Lower lobe of right lung (tissue), 2 donors: ENCODE data around the gene PON2. TPM values are rescaled to one million over a fixed set of nuclear protein-coding genes. Genes with fewer than 3 reads are reported as not detected.

ENCODE experiments used
- ATAC-seq, 2 donors: fragments of 200-7000 bp; cut with Tn5 transposase; one replicate each; pipeline ENCODE4 v1.9.1; 2020 to 2022; ENCODE audit warnings: mild to moderate bottlenecking in 2 of 2, moderate library complexity in 2 of 2
- DNase-seq: peaks from one replicate; pipeline ENCODE4 v3.0.0-alpha.2; 2020
- H3K27ac ChIP-seq: fragments of 200-600 bp; one replicate; pipeline ENCODE4 v1.8.0; 2022
- H3K27me3 ChIP-seq: fragments of 200-600 bp; one replicate; pipeline ENCODE4 v1.8.0; 2022; ENCODE audit warnings: low read depth
- H3K36me3 ChIP-seq: fragments of 200-600 bp; one replicate; pipeline ENCODE4 v1.8.0; 2022; ENCODE audit warnings: mild to moderate bottlenecking
- H3K4me1 ChIP-seq: fragments of 200-600 bp; one replicate; pipeline ENCODE4 v1.8.0; 2022
- H3K4me3 ChIP-seq: fragments of 200-600 bp; one replicate; pipeline ENCODE4 v1.8.0; 2022; ENCODE audit warnings: mild to moderate bottlenecking
- H3K9me3 ChIP-seq: fragments of 200-600 bp; one replicate; pipeline ENCODE4 v1.8.0; 2022
- intact Hi-C: fragments of 100-400 bp; cut with DNase I; formaldehyde crosslinking; loops from one replicate; pipeline ENCODE4 v1.11.0; 2022
- total RNA-seq: library from RNA; stranded (reverse); fragmentation: NEBNext Ultra II Directional; extraction: Animal tissue kit (Norgen Biotek cat#: 25700); gene quantifications from one replicate; pipeline ENCODE4 v1.2.1, GENCODE V29; 2021
- TF ChIP-seq, protein P1 (sequence below): fragments of 200-600 bp; IDR thresholded peaks from one replicate; pipeline ENCODE4 v1.8.0; 2022; ENCODE audit warnings: antibody characterized with exemption, mild to moderate bottlenecking
- donor health status: DM: no; HTN: yes; CAD: no; lungs with severe emphysema.

The PON2 gene
- total RNA-seq, 1 donor from 2014 or later = 168 TPM

DNA sequence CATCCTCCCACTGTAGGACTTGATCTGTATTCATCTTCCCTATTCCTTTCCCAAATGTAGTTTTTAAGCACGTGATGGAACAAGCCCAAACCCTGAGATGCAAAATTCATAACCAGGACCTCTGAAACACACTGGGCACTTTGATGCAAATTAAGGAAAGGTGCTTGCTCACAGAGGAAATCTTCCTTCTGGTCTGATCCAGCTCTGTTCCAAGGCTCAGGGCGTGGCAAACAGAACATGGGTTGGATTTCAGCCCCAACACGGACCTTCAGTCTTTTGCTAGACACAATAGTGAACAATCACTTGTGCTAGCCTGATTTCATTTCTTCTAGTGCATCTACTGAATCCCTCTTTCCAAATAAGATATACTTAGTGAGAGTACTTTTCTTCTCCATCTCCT lies 66.6 kb downstream of the PON2 start:
- Histone ChIP-seq H3K27ac (no peak overlapping the region), H3K4me3 (no peak overlapping the region), H3K9me3 (no peaks in the 10 kb centered on the region), H3K4me1 (no peaks in the 10 kb centered on the region), H3K27me3 (no peaks in the 10 kb centered on the region), H3K36me3 (no peaks in the 10 kb centered on the region)
- intact Hi-C loops = no loop called here
- no peak for ATAC-seq
- TF ChIP-seq, protein P1, sequence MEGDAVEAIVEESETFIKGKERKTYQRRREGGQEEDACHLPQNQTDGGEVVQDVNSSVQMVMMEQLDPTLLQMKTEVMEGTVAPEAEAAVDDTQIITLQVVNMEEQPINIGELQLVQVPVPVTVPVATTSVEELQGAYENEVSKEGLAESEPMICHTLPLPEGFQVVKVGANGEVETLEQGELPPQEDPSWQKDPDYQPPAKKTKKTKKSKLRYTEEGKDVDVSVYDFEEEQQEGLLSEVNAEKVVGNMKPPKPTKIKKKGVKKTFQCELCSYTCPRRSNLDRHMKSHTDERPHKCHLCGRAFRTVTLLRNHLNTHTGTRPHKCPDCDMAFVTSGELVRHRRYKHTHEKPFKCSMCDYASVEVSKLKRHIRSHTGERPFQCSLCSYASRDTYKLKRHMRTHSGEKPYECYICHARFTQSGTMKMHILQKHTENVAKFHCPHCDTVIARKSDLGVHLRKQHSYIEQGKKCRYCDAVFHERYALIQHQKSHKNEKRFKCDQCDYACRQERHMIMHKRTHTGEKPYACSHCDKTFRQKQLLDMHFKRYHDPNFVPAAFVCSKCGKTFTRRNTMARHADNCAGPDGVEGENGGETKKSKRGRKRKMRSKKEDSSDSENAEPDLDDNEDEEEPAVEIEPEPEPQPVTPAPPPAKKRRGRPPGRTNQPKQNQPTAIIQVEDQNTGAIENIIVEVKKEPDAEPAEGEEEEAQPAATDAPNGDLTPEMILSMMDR = no peak
- DNase-seq = no peak

- ATAC-seq (peak; percentile 87 to 89), DNase-seq (no peak)
- no peak overlapping the region for H3K4me3 ChIP-seq
- no peak overlapping the region for H3K27ac ChIP-seq
- no peaks in the 10 kb centered on the region for H3K4me1 ChIP-seq
- TF ChIP-seq, protein P1 = no peak
- no peaks in the 10 kb centered on the region for H3K36me3 ChIP-seq
- H3K27me3 ChIP-seq = no peaks in the 10 kb centered on the region
- no peaks in the 10 kb centered on the region for H3K9me3 ChIP-seq
- intact Hi-C loops = no loop called here
Measured at GRCh38 chr7:95367606-95368005, 67.2 kb downstream of the PON2 start.

DNA sequence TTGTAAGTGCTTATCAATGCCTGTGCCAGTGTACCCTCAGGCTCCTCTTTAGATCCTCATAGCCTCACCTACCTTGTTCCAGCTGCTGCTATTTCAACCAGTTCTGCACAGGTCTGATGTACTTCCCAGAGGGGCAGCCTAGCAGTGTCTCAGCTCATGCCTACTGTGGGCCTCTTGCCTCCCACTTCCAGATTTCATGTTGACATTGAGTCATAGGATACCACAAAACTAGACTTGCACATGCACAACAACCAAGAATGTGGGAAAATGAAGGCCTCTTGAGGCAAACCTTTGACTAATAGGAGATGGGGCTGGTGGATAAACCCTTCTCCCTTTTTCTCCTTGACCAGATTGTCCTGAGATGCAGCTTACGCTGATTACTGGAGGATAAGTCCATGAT lies 69.7 kb downstream of the PON2 start:
- ATAC-seq = no peak

DNA sequence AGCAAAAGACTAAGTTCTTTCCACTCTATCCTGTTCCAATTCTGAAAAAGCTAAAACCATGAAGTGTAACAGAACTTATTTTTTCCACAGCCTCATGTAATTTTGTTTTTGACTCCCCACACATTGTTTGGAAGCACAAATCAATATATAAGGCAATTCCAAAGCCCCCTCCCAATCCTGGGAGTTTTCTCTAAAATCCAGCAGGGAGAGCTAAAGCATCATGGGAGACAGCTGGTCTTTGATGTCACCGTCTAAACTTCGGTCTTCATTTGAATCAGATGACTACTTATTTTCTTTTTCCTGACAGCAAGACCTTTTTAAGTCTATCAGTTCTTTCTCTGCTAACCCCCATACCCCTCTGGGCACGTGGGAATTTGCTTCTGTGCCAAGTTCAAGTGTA lies 77.2 kb downstream of the PON2 start:
- no peak for ATAC-seq
- no peaks in the 10 kb centered on the region for H3K36me3 ChIP-seq
- intact Hi-C loops = no loop called here
- H3K4me1 ChIP-seq = no peaks in the 10 kb centered on the region
- no peaks in the 10 kb centered on the region for H3K27me3 ChIP-seq
- no peak overlapping the region for H3K4me3 ChIP-seq
- peaks cover 4% of the 10 kb centered on the region for H3K9me3 ChIP-seq
- H3K27ac ChIP-seq = no peak overlapping the region
- no peak for DNase-seq
- TF ChIP-seq, protein P1 = peak; percentile 13

More for the DNA sequence above, 69.7 kb downstream of the PON2 start:
- Histone ChIP-seq H3K9me3 (no peaks in the 10 kb centered on the region), H3K4me3 (no peak overlapping the region), H3K4me1 (no peaks in the 10 kb centered on the region), H3K27me3 (no peaks in the 10 kb centered on the region), H3K27ac (no peak overlapping the region), H3K36me3 (no peaks in the 10 kb centered on the region)
- TF ChIP-seq, protein P1 = no peak
- intact Hi-C loops = no loop called here
- DNase-seq = no peak

Other genes starting within 250 kb of the PON2 start
- 0.24 TPM for gene PON1, start 110.5 kb downstream of the PON2 start, total RNA-seq
- gene PON3, start 38.7 kb downstream of the PON2 start, total RNA-seq = 25.6 TPM
- 0.50 TPM for gene ASB4, start 50.9 kb upstream of the PON2 start, total RNA-seq
- 243 TPM for gene PDK4, start 161.5 kb upstream of the PON2 start, total RNA-seq